ENCODE measurements around the gene HRAS.
A peak's percentile ranks its signal among the peaks of the same experiment; 100 is the strongest.

Gene HRAS

DNA sequence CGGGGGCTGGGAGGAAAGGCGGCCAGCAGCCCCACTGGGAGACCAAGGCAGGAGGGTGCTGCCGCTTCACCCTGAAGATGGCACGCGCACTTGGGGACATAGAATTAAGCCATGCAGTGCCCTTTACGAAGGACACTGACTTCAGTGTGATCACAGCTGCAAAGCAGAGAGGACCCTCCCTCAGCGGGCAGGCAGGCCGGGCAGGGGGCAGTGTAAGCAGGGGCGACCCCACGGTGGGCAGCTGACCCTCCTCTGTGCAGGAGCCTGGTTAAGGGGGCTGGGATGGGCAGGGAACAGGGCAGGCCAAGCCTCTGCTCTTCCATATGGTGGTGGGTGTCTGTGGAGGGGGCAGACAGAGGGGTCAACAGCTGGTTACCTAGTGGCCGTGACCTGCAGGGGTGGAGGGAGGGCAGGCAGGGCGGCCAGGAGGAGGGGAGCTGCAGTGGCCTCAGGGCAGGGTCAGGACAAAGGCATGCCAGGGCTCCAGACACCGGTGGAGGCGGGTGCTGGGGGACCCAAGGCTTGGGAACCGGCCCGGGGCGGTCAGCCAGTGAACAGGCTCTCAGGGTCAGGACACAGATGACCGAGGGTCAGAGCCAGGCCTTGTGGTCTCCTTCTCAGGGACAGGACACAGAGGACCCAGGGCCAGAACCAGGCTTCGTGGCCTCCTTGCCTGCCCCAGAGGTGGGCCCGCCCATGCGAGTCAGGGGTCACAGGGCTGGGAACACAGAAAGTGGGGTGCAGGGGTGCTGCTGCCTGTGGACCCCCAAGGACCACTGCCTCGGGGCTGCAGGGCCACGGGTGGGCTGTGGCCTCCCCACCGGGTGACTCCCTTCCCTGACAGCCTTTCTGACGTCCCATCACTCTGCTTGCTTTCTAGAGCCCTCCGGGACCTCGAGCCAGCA is 18.0 kb upstream of the HRAS start:
- DNase-seq = no peak

DNA sequence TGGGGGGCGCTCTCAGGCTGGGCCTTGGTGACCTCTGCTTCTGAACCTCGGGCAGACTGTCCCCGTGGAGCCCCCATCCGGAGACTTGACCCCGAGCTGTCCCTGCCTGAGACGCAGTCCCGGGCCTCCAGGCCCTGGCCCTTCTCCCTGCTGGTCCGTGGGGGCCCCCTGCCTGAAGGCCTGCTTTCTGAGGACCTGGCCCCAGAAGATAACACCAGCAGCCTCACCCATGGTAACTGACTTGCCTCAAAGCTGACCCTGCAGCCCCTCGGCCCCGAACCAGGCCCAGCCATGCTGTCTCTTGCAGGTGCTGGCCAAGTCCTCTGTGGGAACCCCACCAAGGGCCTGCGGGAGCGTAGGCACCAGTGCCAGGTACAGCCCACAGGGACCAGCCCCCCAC is 16.2 kb upstream of the HRAS start:
- DNase-seq = no peak

DNA sequence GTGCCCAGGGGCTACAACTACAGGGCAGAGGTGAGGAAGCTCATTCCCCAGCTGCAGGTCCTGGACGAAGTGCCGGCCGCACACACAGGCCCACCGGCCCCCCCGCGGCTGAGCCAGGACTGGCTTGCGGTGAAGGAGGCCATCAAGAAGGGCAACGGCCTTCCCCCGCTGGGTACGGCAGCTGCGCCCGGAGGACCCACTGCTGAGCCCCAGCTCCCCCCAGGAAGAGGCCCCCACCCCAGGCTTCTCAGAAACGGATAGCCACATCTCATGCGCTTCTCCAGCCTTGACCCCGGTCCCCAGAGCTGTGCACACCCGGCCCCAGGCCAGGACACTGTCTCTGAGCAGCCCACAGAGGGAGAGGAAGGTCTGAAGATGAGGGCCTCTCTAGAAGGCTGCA is 15.8 kb upstream of the HRAS start:
- DNase-seq = no peak

DNA sequence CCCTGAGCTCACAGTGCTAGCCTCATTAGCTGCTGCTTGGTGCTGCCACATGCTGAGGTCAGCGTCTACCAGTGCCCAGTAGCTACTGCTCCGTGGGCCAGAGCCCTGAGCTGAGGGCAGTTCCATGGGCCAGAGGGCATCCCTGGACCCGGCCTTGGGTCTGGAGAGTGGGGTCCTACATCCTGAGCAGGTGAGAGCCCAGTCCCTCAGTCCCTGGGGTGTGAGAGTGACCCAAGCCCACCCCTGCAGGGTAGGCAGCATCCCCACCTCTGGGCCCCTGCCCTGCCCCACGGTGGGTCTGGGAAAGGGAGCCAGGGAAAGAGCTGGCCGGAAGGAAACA is 15.3 kb upstream of the HRAS start:
- no peak for DNase-seq

DNA sequence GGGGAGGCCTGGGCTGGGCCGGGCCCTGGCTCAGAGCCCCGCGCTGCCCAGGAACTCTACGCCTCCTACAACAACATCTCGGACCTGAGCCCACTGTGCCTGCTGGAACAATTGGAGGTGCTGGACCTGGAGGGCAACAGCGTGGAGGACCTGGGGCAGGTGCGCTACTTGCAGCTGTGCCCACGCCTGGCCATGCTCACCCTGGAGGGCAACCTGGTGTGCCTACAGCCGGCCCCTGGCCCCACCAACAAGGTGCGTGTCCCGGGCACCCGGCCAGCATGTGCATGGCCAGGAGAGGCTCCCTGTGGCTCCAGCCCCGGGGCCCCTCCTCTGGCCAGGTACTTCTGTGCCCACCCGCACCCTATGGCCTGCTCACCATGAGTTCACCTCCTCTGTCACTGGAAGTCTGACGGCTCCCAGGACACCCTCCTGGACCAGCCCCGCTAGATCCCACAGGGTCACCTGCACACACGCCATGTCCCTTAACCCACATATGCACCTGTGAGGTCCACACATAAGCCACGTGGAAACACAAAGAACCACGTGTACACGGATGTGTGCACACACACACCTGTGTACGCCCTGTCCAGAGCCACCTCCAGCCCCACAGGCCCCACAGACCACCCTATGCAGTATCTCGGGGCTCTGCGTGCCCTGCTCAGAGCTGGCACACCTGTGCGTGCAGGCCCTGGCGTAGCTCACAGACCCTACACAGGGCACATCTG is 14.8 kb upstream of the HRAS start:
- DNase-seq = no peak

DNA sequence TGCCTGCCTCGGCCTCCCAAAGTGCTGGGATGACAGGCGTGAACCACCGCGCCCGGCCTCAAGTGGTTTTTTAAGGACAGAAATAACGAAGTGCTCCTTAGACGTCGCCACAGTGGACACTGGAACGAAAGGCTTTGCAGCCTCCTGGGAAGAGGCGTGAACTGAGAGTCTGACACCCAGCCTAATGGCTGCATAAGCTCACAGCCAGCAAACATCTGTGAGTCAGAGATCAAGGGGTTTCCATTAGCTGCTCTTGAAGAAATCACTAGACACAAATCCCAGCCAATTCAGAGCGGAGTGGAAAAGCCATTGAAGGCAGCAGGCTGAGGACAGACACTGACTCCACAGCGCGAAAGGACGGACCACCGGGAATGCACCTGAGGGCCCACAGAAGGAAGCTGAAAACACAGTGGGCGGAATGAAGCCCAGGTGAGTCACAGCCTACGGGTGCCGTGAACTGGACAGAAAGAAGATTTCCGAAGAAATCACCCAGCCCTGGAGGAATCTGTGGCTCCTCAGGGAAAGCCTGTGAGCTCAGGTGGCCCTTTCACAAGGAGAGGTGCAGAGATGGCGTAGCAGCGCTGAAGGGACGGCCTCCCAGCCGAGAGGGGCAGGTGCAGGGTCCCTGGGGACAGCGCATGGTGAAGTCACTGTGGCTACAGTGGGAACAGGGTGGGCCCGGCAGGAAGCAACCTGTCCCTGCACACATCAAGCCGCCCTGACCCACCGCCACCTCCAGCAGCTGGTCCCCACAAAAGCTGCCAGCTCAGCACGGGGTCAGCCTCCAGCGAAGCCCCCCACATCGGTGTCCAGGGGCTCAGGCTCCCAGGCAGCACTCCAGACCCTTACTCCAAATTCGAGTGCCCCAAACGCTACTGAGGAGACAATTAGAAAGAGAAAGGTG is 13.6 kb upstream of the HRAS start:
- no peak for DNase-seq

DNA sequence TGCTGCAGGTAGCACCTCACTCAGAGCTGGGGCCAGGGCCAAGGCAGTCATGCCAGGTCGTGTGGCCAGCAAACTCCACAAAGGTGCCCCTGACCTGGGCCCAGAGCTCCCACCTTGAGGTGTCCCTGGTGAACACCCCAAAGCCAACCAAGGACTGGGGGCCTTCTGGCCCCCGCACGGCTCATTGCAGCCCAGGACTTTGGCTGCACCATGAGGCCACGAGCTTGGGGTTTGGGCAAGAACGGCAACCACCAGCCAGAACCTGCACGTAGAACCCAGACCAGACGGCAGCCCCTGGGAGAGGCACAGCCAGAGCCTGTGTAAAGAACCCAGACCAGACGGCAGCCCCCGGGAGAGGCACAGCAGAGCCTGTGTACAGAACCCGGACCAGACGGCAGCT is 9.8 kb upstream of the HRAS start:
- no peak for DNase-seq

DNA sequence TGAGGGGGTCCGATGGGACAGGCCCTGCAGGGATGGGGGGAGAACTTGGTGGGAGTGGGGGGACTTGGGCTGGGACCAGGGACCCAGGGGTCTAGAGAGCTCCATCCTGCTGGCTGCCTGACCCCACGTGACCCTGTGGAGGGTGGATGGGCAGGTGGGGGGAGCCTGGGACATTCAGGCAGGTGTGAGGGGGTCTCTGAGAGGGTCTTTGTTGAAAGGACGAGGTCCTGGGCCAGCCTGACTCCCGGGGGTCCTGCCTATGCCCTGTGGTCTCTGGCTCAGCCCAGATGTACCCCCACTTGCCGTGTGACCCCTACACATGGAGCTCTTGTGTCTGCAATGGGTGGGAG is 9.4 kb upstream of the HRAS start:
- no peak for DNase-seq

DNA sequence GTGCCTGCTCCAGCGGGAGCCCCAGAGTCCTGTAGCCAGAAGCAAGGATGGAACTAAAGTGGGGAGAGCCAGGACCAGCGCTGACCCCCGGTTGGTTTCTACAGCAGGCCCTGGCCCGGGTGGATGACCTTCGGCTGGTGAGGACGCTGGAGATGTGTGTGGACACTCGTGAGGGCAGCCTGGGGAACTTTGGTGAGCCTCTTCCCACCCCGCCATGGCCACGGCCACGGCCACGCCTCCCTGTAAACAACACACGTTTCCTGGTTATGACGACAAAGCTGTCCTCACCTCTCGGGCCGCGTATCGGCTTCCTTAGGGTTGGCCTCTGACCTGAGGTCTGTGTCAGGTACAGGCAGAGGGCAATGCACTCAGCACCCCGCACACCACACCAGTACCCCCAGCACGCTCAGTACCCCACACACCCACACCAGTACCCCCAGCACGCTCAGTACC is 6.1 kb upstream of the HRAS start:
- no peak for DNase-seq

DNA sequence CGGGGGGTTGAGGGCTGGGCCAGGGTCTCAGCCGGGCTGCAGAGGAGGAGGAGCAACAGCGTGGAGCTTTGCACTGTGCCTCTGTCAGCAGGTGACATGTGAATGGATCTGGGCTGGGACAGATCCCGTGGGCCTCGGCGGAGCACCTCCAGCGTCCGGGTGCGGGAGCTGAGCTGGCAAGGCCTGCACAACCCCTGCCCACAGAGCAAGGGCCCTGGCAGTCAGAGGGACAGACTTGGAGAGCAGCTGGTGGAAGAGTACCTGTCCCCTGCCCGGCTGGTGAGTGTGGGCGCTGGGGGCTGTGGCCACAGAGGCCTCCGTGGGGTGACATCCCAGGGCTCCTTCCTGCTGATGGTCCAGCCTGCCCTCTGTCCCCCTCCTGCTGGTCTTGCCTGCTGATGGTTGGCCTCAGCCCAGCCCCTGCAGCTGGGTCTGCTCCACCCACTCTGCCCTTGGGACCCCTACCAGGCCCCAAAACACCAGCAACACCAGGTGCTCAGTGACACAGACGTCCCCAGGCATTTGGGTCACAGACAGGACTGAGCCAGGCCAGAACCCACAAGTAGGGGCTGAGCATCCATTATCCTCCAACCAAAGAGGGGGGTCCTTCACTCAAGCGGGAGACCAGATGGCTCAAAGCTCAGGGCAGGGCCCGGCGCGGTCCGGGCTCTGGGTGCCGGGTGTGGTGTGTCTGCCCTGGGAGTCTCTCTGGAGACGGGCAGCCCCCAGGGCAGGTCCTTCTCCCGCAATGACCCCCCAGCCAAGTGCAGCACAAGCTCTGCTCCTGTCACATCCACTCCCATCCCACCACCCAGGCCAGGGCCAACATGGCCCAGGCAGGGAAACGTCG is 5.4 kb upstream of the HRAS start:
- no peak for DNase-seq

DNA sequence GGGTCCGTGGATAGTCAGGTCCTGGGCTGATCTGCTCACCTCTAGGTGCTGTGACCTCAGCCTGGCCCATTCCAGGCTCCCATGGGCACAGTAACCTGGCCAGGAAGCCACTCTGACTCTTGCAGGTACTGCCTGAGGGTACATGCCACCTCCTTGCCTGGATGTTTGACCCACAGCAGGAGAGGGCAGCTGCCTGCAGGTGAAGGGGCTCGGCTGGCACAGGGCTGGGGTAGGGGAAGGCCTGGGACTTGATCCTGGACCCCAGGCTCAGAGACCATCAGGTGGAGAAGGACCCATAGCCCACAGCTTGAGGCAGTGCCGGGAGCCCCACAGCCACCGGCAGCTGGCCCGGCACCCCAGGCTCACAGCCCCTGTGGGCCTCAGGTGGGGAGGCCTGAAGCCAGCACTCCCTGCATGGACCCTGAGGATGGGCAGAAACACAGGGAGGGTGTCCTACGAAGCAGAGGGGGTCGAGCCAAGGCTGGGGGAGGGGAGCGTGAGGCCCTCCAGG is 4.7 kb upstream of the HRAS start:
- no peak for DNase-seq

DNA sequence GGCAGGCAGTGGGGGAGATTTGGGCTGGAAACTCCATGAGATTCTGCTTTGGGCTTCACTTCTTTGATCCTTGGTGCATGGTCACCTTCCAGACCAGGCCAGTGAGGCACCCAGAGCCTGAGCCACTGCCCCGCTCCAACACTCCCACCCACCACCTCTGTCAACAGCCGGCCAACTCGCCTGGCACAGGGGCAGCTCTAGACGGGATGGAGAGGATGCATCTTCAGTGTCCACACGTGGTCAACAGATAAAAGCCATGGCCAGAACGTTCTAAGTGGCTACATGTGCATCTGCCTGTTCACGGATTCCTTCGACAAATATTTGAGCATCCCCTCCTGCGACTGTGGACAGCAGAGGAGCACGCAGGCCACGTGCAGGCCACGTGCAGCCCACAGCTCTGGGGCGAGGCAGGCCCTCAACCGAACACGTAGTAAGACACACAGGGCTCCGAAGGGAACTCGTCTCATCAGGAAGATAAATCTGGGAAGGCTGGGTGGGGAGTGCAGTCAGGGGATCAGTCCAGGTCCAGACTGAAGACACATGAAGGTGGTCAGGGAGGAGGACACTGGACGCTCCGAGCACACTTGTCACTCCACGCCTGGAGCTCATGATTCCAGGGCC is 3.2 kb upstream of the HRAS start:
- DNase-seq = no peak

DNA sequence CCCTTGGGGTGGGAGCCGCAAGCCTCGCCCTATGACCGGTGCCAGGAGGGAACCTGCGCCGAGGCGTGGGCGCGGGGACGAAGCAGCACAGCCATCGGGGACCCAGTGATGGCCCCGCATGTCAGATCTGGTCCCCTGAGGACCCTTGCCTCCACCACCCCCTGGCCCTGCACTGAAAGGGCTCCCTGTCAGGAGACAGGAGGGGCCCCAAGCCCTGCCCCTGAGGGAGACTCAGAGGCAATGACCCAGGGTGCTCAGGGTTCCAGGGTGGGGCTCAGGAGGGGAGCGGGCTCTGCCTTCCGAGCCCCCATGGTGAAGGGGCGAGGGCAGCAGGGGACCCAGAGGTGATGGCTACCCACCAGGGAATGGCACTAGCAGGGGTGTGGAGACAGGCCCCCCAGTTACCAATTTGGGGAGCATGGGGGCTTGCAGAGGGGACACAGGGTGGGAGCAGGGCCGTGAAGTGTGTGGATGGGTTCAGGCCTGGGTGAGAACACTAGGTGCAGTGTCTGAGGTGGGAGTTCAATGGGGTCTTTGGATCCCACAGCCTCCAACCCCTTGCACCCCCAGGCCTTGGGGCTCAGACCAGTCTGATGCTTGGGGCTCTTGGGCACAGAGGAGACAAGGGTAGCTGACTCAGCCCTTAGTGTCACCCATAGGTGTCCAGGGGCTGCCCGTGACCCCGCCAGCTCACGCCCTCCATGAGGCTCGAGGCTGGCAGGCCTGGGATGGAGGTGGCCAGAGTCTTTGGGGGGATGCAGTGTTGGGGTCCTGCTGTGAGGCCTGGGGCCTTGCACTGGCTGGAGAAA is 2.5 kb upstream of the HRAS start:
- no peak for DNase-seq

DNA sequence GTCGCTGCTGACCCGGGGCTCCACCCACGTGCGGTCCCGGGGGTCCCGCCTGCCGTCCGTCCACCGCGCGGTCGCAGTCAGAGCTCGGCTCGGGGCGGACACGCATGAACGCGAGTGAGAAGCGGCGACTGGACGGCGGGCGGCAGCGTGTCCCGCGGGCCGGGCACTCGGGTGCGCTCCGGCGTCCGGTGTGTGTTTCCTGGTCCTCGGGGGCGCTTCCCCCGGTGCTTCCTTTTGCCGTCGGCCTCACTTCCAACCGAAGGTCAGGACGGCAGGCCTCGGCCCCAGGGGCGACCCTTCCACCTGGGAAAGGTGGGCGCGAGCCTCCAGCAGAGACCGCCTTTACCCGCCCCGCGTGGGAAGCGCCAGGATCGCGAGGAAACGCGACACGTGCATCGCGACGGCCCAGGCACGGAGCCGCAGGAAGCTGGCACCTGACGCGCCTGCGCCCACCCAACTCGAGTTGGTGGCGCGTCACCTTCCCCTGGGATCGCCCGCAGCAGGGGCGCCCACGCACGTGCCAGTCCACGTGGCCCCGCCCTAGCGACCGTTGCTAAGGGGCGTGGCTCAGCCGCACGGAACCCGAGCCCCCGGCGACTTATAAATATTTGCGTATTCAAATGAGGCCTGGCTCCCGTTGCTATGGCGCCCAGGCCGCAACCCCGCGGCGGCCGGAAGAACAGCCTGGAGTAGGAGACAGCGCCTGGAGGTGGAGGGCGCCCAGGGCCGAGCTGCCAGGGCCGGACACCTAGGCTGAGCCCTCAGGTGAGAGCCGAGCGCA is 1.7 kb upstream of the HRAS start, which contains the start of gene LRRC56:
Gene LRRC56, plus strand, starts transcription at position 687 of the 781 bp plus-strand sequence. CDS start 3,158 bp downstream, outside the sequence.
- peak; percentile 59 to 78 (median 74) for DNase-seq

DNA sequence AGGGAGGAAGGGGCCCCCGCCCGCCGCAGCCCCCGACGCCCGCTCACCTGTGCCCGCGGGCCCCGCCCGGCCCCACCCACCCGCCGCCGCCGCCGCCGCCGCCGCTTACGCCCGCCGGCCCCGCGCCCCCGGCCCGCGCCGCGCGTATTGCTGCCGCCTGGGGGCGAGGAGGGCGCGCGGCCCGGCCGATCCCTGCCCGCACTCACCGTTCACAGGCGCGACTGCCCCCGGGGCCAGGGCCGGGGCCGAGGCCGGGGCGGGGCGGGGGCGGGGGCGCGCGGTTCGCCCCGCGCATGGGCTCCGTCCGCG is 212 bp downstream of the HRAS start:
- DNase-seq = no peak

DNA sequence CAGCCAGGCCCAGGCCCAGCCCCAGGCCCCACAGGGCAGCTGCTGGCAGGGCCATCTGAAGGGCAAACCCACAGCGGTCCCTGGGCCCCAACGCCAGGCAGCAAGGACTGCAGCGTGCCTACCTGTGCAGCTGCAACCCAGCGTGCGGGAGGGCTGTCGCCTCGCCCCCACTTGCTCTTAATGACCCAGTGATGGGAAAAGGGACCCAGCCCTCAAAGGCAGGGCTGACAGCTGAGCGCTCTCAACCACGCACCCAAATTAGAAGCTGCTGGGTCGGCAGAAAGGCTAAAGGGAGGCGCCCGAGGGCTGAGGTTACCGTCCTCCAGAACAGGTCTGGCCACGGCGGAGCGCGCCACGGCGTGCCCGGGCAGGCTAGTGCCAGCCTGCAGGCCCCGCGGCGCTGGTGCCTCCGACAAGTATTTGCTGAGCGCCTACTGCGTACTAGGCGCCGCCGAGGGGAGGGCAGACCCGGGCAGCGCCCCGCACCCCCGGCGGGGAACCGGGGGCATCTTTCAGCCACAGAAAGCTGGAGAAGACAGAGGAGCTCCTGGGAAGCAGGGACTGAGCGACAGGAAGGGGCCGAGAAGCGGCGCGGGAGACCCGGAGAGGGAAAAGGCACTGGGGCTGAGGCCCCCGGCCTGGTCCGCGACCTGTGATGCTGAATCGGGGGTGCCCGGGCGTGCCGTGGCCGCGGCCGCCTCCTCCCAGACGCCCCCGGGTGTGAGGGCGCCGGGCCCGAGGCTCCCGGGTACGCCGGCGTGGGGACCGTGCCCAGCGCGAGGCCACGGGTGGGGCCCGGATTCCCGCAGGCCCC is 773 bp downstream of the HRAS start:
- DNase-seq = no peak

DNA sequence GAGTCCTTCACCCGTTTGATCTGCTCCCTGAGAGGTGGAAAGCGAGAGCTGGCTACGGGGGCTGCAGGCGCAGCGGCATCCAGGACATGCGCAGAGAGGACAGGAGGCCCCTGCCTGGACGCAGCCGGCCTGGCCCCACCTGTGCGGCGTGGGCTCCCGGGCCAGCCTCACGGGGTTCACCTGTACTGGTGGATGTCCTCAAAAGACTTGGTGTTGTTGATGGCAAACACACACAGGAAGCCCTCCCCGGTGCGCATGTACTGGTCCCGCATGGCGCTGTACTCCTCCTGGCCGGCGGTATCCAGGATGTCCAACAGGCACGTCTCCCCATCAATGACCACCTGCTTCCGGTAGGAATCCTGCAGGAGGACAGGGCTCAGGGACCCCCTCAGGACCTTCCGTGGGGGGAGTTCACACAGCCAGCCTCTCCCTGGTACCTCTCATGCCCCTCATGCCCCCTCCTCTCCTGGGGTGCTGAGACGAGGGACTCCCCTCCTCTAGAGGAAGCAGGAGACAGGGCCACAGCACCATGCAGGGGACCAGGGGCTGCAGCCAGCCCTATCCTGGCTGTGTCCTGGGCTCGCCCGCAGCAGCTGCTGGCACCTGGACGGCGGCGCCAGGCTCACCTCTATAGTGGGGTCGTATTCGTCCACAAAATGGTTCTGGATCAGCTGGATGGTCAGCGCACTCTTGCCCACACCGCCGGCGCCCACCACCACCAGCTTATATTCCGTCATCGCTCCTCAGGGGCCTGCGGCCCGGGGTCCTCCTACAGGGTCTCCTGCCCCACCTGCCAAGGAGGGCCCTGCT is 1.6 kb downstream of the HRAS start:
- no peak for DNase-seq

DNA sequence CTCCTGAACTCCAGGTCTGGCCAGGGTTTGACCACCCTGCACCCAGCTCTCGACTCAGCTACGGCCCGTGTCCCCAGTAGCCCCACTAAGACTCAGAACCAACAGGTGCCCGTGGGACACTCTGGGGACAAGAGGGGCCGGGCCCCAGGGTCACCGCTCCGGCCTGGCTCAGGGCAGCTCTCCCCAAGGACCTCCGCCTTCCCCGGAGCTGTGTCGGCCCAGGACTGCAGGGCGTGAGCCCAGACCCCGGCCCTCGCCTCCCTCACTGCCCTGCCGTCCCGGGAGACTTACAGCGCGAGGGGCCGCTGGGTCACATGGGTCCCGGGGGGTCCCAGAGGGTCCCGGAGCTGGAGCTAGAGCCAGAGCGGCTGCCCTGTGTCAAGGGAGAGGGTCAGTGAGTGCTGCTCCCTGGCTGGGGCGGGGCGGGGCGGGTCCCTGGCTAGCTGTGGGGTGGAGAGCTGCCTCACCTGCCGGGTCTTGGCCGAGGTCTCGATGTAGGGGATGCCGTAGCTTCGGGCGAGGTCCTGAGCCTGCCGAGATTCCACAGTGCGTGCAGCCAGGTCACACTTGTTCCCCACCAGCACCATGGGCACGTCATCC is 2.3 kb downstream of the HRAS start:
- DNase-seq = no peak

Measured in activated naive CD4-positive, alpha-beta T cell (primary cell).